Endodermal cell (in vitro differentiated cells): Measurements from ENCODE around the gene RRP36. TPM values are rescaled to one million over a fixed set of nuclear protein-coding genes. Genes with fewer than 3 reads are reported as not detected.
"Not testable (repeated sequence)": the region's sequence is repeated elsewhere in the genome, so short reads cannot be mapped to it uniquely, and the experiment has no call there.

Source experiments
- DNase-seq: peaks from one replicate; pipeline ENCODE4 v3.0.0-alpha.2; 2017
- H3K27ac ChIP-seq: 2 replicates; pipeline ENCODE4 v1.5.1; 2013; ENCODE audit warnings: mild to moderate bottlenecking, low read depth, low read length, moderate library complexity
- H3K27me3 ChIP-seq: 2 replicates; pipeline ENCODE4 v1.6.1; 2013; ENCODE audit warnings: mild to moderate bottlenecking, low read length, moderate library complexity; ENCODE audit not compliant: insufficient read depth, control insufficient read depth, poor library complexity, severe bottlenecking
- H3K36me3 ChIP-seq: 2 replicates; pipeline ENCODE4 v1.7.0; 2013; ENCODE audit warnings: mild to moderate bottlenecking, low read length, moderate library complexity; ENCODE audit not compliant: control insufficient read depth, insufficient read depth
- H3K4me1 ChIP-seq: one replicate; pipeline ENCODE4 v1.7.0; 2013; ENCODE audit warnings: low read length; ENCODE audit not compliant: control insufficient read depth, insufficient read depth
- H3K4me3 ChIP-seq: 2 replicates; pipeline ENCODE4 v1.5.1; 2013; ENCODE audit warnings: mild to moderate bottlenecking, low read length, moderate library complexity
- H3K9ac ChIP-seq: 2 replicates; pipeline ENCODE4 v1.6.1; 2013; ENCODE audit warnings: mild to moderate bottlenecking, low read length, moderate library complexity; ENCODE audit not compliant: poor library complexity, severe bottlenecking; ENCODE audit errors: extremely low read depth
- H3K9me3 ChIP-seq: 2 replicates; pipeline ENCODE4 v1.6.1; 2013; ENCODE audit warnings: mild to moderate bottlenecking, low read length, moderate library complexity; ENCODE audit not compliant: control insufficient read depth
- H3K27ac Mint-ChIP-seq: 2 replicates; pipeline ENCODE4 v1.8.0; 2020; ENCODE audit warnings: mixed read lengths
- H3K27me3 Mint-ChIP-seq: 2 replicates; pipeline ENCODE4 v1.8.0; 2021; ENCODE audit warnings: mild to moderate bottlenecking, mixed read lengths; ENCODE audit not compliant: insufficient read depth
- H3K36me3 Mint-ChIP-seq: 2 replicates; pipeline ENCODE4 v1.8.0; 2020; ENCODE audit warnings: low read depth, mixed read lengths
- H3K4me1 Mint-ChIP-seq: 2 replicates; pipeline ENCODE4 v1.8.0; 2020; ENCODE audit warnings: mixed read lengths
- H3K4me3 Mint-ChIP-seq: 2 replicates; pipeline ENCODE4 v1.8.0; 2020; ENCODE audit warnings: mild to moderate bottlenecking, moderate library complexity, mixed read lengths
- H3K9me3 Mint-ChIP-seq: 2 replicates; pipeline ENCODE4 v1.8.0; 2020; ENCODE audit warnings: mild to moderate bottlenecking, mixed read lengths
- CTCF ChIP-seq: fragments of 200-600 bp; sonication (generic); conservative IDR thresholded peaks from 2 replicates; pipeline ENCODE4 v1.5.0; 2021; ENCODE audit warnings: antibody characterized with exemption, mild to moderate bottlenecking
- WGBS, 2 experiments: methylation state at CpG; one replicate each; pipeline versions ENCODE4 v1.1.5 to v1.1.7; 2013; ENCODE audit warnings: missing lambda C conversion rate in 2 of 2, mixed read lengths in 1 of 2; ENCODE audit not compliant: insufficient coverage in 1 of 2, insufficient read length in 1 of 2; 5-methylcytosine and 5-hydroxymethylcytosine counted together
- total RNA-seq, 2 donors: library from RNA; stranded (reverse); fragmentation: NEBNext Ultra II Directional in 1 of 2; extraction: Animal tissue kit (Norgen Biotek cat#: 25700) in 1 of 2; gene quantifications; 2 replicates in 1 of 2; 3 replicates in 1 of 2; pipeline ENCODE4 v1.2.1, GENCODE V29; 2021

Gene RRP36
- total RNA-seq, 2 donors from 2014 or later = 76.9 to 80.6 TPM

- Mint-ChIP-seq H3K27me3 (no peaks in the 10 kb centered on the region), H3K9me3 (no peaks in the 10 kb centered on the region), H3K27ac (no peak overlapping the region), H3K36me3 (peaks cover 74% of the 10 kb centered on the region), H3K4me1 (no peaks in the 10 kb centered on the region), H3K4me3 (no peak overlapping the region)
- H3K4me1 ChIP-seq = no peaks in the 10 kb centered on the region
- TF ChIP-seq CTCF = no peak
- H3K36me3 ChIP-seq = peaks cover 66% of the 10 kb centered on the region
- no peak overlapping the region for H3K27ac ChIP-seq
- WGBS, 2 experiments = 92 to 100% methylated on average over 7 to 8 of the region's 9 CpGs
- no peak overlapping the region for H3K9ac ChIP-seq
- no peaks in the 10 kb centered on the region for H3K9me3 ChIP-seq
- H3K4me3 ChIP-seq = no peak overlapping the region
- H3K27me3 ChIP-seq = no peaks in the 10 kb centered on the region
- no peak for DNase-seq
Measured at GRCh38 chr6:43037706-43038105, 16.3 kb downstream of the RRP36 start.

DNA sequence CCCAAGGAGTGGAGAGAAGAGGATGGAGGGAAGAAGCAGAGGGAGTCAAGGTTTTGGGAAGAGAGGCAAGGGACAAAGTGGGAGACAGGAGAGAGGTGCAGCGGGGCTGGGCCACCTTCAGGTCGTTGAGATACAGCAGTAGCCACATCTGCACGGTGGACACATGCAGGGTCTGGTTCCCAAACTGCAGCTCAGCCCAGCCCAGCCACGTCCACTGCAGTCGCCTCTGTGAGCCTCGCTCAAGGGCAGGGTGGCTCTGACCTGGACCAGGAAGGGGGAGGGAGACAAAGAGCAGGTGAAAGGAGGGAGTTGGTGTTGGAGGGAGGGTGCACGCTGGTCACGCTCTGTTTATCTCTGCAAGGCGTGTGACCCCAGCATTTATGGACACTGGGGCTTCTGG lies 17.3 kb downstream of the RRP36 start:
- Histone ChIP-seq H3K4me3 (no peak overlapping the region), H3K4me1 (no peaks in the 10 kb centered on the region), H3K27me3 (no peaks in the 10 kb centered on the region), H3K36me3 (peaks cover 67% of the 10 kb centered on the region), H3K9me3 (no peaks in the 10 kb centered on the region), H3K9ac (no peak overlapping the region), H3K27ac (no peak overlapping the region)
- no peaks in the 10 kb centered on the region for H3K9me3 Mint-ChIP-seq
- H3K4me3 Mint-ChIP-seq = no peak overlapping the region
- peaks cover 76% of the 10 kb centered on the region for H3K36me3 Mint-ChIP-seq
- H3K4me1 Mint-ChIP-seq = no peaks in the 10 kb centered on the region
- no peak for TF ChIP-seq CTCF
- DNase-seq = no peak
- no peak overlapping the region for H3K27ac Mint-ChIP-seq
- no peaks in the 10 kb centered on the region for H3K27me3 Mint-ChIP-seq
- WGBS, 2 experiments = 92 to 95% methylated on average over 8 to 9 of the region's 9 CpGs

GRCh38 chr6:43040542-43041257 lies 19.3 kb downstream of the RRP36 start:
- no peaks in the 10 kb centered on the region for H3K4me1 ChIP-seq
- no peaks in the 10 kb centered on the region for H3K9me3 Mint-ChIP-seq
- no peaks in the 10 kb centered on the region for H3K4me1 Mint-ChIP-seq
- no peak overlapping the region for H3K4me3 ChIP-seq
- H3K27me3 ChIP-seq = no peaks in the 10 kb centered on the region
- H3K4me3 Mint-ChIP-seq = no peak overlapping the region
- H3K27ac ChIP-seq = no peak overlapping the region
- no peaks in the 10 kb centered on the region for H3K27me3 Mint-ChIP-seq
- no peak overlapping the region for H3K9ac ChIP-seq
- no peak for TF ChIP-seq CTCF
- H3K27ac Mint-ChIP-seq = no peak overlapping the region
- H3K9me3 ChIP-seq = no peaks in the 10 kb centered on the region
- WGBS, 2 experiments = 98% methylated on average over 8 to 18 of the region's 18 CpGs
- DNase-seq = no peak
- H3K36me3 ChIP-seq = peaks cover 69% of the 10 kb centered on the region
- peaks cover 71% of the 10 kb centered on the region for H3K36me3 Mint-ChIP-seq

GRCh38 chr6:43041475-43041874 lies 20.1 kb downstream of the RRP36 start:
- H3K4me3 Mint-ChIP-seq, H3K4me3 ChIP-seq, H3K4me1 ChIP-seq, H3K9me3 ChIP-seq, H3K4me1 Mint-ChIP-seq, H3K27ac Mint-ChIP-seq, H3K27me3 Mint-ChIP-seq, H3K9me3 Mint-ChIP-seq, DNase-seq, H3K9ac ChIP-seq, H3K27ac ChIP-seq, H3K27me3 ChIP-seq: not testable (repeated sequence)
- WGBS, 2 experiments = 93 to 94% methylated on average over 6 to 8 of the region's 8 CpGs
- peaks cover 74% of the 10 kb centered on the region for H3K36me3 Mint-ChIP-seq
- peaks cover 72% of the 10 kb centered on the region for H3K36me3 ChIP-seq
